Prostate gland (tissue), 2 donors: Measurements from ENCODE around the gene DMD. TPM values are rescaled to one million over a fixed set of nuclear protein-coding genes. Genes with fewer than 3 reads are reported as not detected.

ENCODE experiments used
- DNase-seq: peaks from one replicate; pipeline ENCODE4 v3.0.0-alpha.2; 2019; ENCODE audit warnings: low spot score
- H3K27ac ChIP-seq, 2 donors: fragments of 200-600 bp; sonication (generic); 2 replicates each; pipeline ENCODE4 v1.5.1; 2017 to 2019
- H3K27me3 ChIP-seq: fragments of 200-600 bp; sonication (generic); replicated peaks from 2 replicates; pipeline ENCODE4 v1.5.1; 2019; ENCODE audit not compliant: insufficient read depth
- H3K36me3 ChIP-seq, 2 donors: fragments of 200-600 bp; sonication (generic); 1 replicate in 1 of 2; 2 replicates in 1 of 2; pipeline versions ENCODE4 v1.5.1 to v1.8.1; 2017 to 2019
- H3K4me1 ChIP-seq: fragments of 200-600 bp; sonication (generic); replicated peaks from 2 replicates; pipeline ENCODE4 v1.5.1; 2019
- H3K4me3 ChIP-seq, 2 donors: fragments of 200-600 bp; sonication (generic); 2 replicates each; pipeline ENCODE4 v1.5.1; 2017 to 2019
- H3K9me3 ChIP-seq: fragments of 200-600 bp; sonication (generic); 2 replicates; pipeline ENCODE4 v1.5.1; 2017
- CTCF ChIP-seq, 4 experiments: fragments of 200-600 bp in 2 of 4; fragments of 450-650 bp in 2 of 4; sonication (generic) in 2 of 4; IDR thresholded peaks; 1 replicate in 3 of 4; 2 replicates in 1 of 4; pipeline ENCODE4 v1.5.1; 2016 to 2019; ENCODE audit warnings: antibody characterized with exemption in 4 of 4, mild to moderate bottlenecking in 2 of 4, moderate library complexity in 2 of 4
- POLR2A ChIP-seq: fragments of 450-650 bp; IDR thresholded peaks from one replicate; pipeline ENCODE4 v1.6.1; 2016; ENCODE audit warnings: antibody characterized with exemption, mild to moderate bottlenecking
- POLR2AphosphoS5 ChIP-seq: sonication (generic); formaldehyde crosslinking; IDR thresholded peaks from one replicate; pipeline ENCODE4 v1.6.1; 2017; ENCODE audit warnings: antibody characterized with exemption
- WGBS: methylation state at CpG from one replicate; pipeline ENCODE4 v1.1.5; 2018; 5-methylcytosine and 5-hydroxymethylcytosine counted together
- intact Hi-C: fragments of 100-400 bp; cut with DNase I; formaldehyde crosslinking; loops from one replicate; pipeline ENCODE4 v1.14.2; 2022
- total RNA-seq, 2 donors: library from RNA; depleted of rRNA; stranded (reverse); fragments of >200 nt; gene quantifications; one replicate each; pipeline ENCODE4 v1.1.0, GENCODE V29; 2016

The DMD gene
- total RNA-seq, 2 donors from 2014 or later = 17.6 to 34.8 TPM

GRCh38 chrX:32153585-32153984 is 1057.8 kb downstream of the DMD start:
- intact Hi-C loops = no loop called here
- H3K4me1 ChIP-seq = no peaks in the 10 kb centered on the region
- no peaks in the 10 kb centered on the region for H3K9me3 ChIP-seq
- H3K27me3 ChIP-seq = no peaks in the 10 kb centered on the region
- no peaks in the 10 kb centered on the region for H3K36me3 ChIP-seq
- WGBS = 76% methylated on average over 4 of the region's 4 CpGs
- TF ChIP-seq POLR2A (no peak), POLR2AphosphoS5 (no peak), CTCF (IDR thresholded peaks at IDR 0.05) (no peak)
- H3K27ac ChIP-seq = no peak overlapping the region
- no peak overlapping the region for H3K4me3 ChIP-seq
- no peak for DNase-seq

GRCh38 chrX:32150141-32150540 is 1061.2 kb downstream of the DMD start:
- Histone ChIP-seq H3K4me3 (no peak overlapping the region), H3K27me3 (no peaks in the 10 kb centered on the region), H3K27ac (no peak overlapping the region), H3K9me3 (no peaks in the 10 kb centered on the region), H3K4me1 (no peaks in the 10 kb centered on the region), H3K36me3 (no peaks in the 10 kb centered on the region)
- intact Hi-C loops = no loop called here
- no peak for TF ChIP-seq POLR2AphosphoS5
- no peak for TF ChIP-seq CTCF (IDR thresholded peaks at IDR 0.05)
- TF ChIP-seq POLR2A = no peak
- no peak for DNase-seq
- WGBS = 79% methylated on average over 6 of the region's 6 CpGs

GRCh38 chrX:32141841-32142240 is 1069.5 kb downstream of the DMD start:
- no peak for DNase-seq
- TF ChIP-seq POLR2A (no peak), CTCF (IDR thresholded peaks at IDR 0.05) (no peak), POLR2AphosphoS5 (no peak)
- Histone ChIP-seq H3K9me3 (no peaks in the 10 kb centered on the region), H3K27me3 (no peaks in the 10 kb centered on the region), H3K4me1 (no peaks in the 10 kb centered on the region), H3K27ac (no peak overlapping the region), H3K4me3 (no peak overlapping the region), H3K36me3 (no peaks in the 10 kb centered on the region)
- intact Hi-C loops = no loop called here
- WGBS = 70% methylated on average over 5 of the region's 5 CpGs

- H3K4me3 ChIP-seq = no peak overlapping the region
- H3K27me3 ChIP-seq = no peaks in the 10 kb centered on the region
- H3K36me3 ChIP-seq = no peaks in the 10 kb centered on the region
- H3K4me1 ChIP-seq = no peaks in the 10 kb centered on the region
- no peak overlapping the region for H3K27ac ChIP-seq
- intact Hi-C loops = no loop called here
- no peaks in the 10 kb centered on the region for H3K9me3 ChIP-seq
- TF ChIP-seq CTCF (IDR thresholded peaks at IDR 0.05) (no peak), POLR2AphosphoS5 (no peak), POLR2A (no peak)
- DNase-seq = no peak
Measured at GRCh38 chrX:32139476-32139875, 1071.9 kb downstream of the DMD start.

- Histone ChIP-seq H3K4me3 (no peak overlapping the region), H3K36me3 (no peaks in the 10 kb centered on the region), H3K27ac (no peak overlapping the region), H3K9me3 (no peaks in the 10 kb centered on the region), H3K27me3 (no peaks in the 10 kb centered on the region), H3K4me1 (no peaks in the 10 kb centered on the region)
- DNase-seq = no peak
- TF ChIP-seq POLR2AphosphoS5 (no peak), CTCF (IDR thresholded peaks at IDR 0.05) (no peak), POLR2A (no peak)
- 55% methylated on average over 2 of the region's 2 CpGs for WGBS
- intact Hi-C loops = no loop called here
Measured at GRCh38 chrX:32137525-32137924, 1073.8 kb downstream of the DMD start.
